ENCODE data around the gene OOSP4A.

- TF ChIP-seq, protein P1, sequence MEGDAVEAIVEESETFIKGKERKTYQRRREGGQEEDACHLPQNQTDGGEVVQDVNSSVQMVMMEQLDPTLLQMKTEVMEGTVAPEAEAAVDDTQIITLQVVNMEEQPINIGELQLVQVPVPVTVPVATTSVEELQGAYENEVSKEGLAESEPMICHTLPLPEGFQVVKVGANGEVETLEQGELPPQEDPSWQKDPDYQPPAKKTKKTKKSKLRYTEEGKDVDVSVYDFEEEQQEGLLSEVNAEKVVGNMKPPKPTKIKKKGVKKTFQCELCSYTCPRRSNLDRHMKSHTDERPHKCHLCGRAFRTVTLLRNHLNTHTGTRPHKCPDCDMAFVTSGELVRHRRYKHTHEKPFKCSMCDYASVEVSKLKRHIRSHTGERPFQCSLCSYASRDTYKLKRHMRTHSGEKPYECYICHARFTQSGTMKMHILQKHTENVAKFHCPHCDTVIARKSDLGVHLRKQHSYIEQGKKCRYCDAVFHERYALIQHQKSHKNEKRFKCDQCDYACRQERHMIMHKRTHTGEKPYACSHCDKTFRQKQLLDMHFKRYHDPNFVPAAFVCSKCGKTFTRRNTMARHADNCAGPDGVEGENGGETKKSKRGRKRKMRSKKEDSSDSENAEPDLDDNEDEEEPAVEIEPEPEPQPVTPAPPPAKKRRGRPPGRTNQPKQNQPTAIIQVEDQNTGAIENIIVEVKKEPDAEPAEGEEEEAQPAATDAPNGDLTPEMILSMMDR (IDR thresholded peaks at IDR 0.05; ENCODE audit: low read length): no peak
- TF ChIP-seq EZH2 (IDR thresholded peaks at IDR 0.05; ENCODE audit: borderline replicate concordance, low read length): no peak
These were observed 19.7 kb upstream of the OOSP4A start for GRCh38 chr11:59943997-59944714.

Data from OCI-LY1 (cell line).